MM.1S (cell line): ENCODE measurements around the gene STK39.

ENCODE experiments used
- EZH2 ChIP-seq: fragments of 300-600 bp; sonication (generic); optimal IDR thresholded peaks from 2 replicates; pipeline ENCODE3; 2017; ENCODE audit warnings: low read depth, mild to moderate bottlenecking, antibody characterized with exemption, low read length, mixed read lengths
- TF ChIP-seq, protein P1 (sequence below): fragments of 300-600 bp; sonication (generic); IDR thresholded peaks from 2 replicates; pipeline ENCODE4 v1.5.1; 2016; ENCODE audit warnings: antibody characterized with exemption, low read length, mixed read lengths

DNA sequence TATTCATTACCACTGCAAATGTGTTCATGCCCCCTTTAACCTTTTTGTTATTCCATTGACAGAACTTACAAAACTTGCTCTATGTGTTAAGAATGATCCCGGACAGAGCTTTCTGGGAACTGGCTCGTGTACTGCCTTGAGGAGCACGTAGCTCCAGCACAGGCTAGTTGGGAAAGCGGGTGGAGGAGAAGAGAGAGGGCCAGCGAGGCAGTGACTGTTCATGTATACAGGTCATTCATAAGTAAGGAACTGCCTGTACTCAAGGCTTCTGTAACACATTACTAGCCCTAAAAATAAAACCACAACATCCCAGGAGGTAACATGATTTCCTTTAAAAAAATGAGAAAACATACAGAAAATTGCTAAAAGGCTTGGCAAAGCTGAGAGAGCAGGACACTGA lies 109.0 kb downstream of the STK39 start:
- TF ChIP-seq, protein P1, sequence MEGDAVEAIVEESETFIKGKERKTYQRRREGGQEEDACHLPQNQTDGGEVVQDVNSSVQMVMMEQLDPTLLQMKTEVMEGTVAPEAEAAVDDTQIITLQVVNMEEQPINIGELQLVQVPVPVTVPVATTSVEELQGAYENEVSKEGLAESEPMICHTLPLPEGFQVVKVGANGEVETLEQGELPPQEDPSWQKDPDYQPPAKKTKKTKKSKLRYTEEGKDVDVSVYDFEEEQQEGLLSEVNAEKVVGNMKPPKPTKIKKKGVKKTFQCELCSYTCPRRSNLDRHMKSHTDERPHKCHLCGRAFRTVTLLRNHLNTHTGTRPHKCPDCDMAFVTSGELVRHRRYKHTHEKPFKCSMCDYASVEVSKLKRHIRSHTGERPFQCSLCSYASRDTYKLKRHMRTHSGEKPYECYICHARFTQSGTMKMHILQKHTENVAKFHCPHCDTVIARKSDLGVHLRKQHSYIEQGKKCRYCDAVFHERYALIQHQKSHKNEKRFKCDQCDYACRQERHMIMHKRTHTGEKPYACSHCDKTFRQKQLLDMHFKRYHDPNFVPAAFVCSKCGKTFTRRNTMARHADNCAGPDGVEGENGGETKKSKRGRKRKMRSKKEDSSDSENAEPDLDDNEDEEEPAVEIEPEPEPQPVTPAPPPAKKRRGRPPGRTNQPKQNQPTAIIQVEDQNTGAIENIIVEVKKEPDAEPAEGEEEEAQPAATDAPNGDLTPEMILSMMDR: no peak
- no peak for TF ChIP-seq EZH2
